ENCODE results near the gene N4BP2.

GRCh38 chr4:40057586-40058091 is 989 bp downstream of the N4BP2 start:
- peak; percentile 82 for TF ChIP-seq POLR2AphosphoS5 (IDR thresholded peaks at IDR 0.05; ENCODE audit: borderline replicate concordance, low read depth, low read length)
- no peak for TF ChIP-seq EZH2 (IDR thresholded peaks at IDR 0.05)
- no peak for TF ChIP-seq FOXP2 (optimal IDR thresholded peaks at IDR 0.05; ENCODE audit: control extremely low read depth, extremely low read length, insufficient read depth)

All from SK-N-MC (cell line).